HG03354 (cell line): Measurements from ENCODE around the gene MCM8.

Experiments used
- ATAC-seq: cut with Tn5 transposase; IDR thresholded peaks from one replicate; pipeline ENCODE4 v1.9.1; 2021; ENCODE audit warnings: mild to moderate bottlenecking; ENCODE audit not compliant: unreplicated experiment, poor library complexity, severe bottlenecking

The MCM8 gene

GRCh38 chr20:5938456-5939029 lies 11.9 kb upstream of the MCM8 start:
- no peak for ATAC-seq

GRCh38 chr20:5945963-5946362 lies 4.5 kb upstream of the MCM8 start:
- ATAC-seq, result no peak

DNA sequence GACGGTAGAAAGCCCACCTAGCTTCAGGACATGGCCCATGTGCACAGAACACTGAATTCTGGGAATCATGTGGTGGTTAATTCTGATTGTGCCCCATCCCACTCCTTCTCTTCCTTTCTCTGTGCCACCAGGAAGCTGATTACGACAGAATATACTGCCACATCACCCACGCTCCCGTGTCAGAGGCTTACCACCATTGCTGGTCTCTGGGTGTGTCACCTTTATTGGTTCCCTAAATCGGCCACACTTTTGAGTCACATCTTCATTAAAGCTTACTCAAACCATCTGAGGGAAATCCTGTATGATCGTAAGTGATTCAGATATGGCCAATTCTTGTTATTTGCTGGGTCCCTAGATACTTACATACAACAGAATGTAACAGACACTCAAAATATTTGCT lies 3.2 kb upstream of the MCM8 start:
- no peak for ATAC-seq

DNA sequence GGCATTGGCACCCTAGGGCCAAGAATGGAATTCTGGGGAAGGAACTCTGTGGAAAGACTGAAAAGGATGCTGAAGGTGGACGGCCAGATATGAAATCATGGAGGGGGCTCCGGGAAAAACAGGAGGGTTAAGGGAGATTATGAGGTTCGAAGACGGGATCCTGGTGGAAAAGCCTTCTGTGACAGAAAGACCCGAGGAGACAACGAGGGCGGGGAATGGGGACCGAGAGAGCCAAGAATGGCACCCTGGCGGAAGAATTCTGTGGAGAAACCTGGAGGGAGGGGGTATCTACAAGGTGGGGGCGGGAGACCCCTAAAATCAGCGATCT lies 545 bp upstream of the MCM8 start:
- ATAC-seq, result no peak

GRCh38 chr20:5967469-5967868 lies 17.0 kb downstream of the MCM8 start:
- no peak for ATAC-seq

- ATAC-seq, result no peak
These were observed 18.0 kb downstream of the MCM8 start for GRCh38 chr20:5968462-5968861.

DNA sequence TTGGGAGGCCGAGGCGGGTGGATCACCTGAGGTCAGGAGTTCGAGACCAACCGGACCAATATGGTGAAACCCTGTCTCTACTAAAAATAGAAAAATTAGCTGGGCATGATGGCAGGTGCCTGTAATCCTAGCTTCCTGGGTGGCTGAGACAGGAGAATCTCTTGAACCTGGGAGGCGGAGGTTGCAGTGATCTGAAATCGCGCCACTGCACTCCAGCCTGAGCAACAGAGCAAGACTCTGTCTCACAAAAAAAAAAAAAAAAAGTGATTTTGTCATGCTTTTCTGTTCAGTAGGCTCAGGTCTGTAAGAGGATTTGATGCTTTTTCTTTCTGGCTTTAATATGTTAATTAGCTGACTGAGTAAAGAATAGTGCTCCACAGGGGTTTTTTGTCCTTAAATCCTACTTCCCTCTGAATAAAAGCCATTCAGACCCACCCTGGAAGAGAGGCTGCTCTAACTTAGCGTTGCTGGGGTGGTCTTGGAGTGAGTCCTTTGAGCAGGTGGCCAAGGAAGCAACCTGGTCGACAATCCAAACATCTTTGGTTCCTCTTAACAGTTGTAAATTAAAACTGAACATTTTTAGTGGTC lies 19.0 kb downstream of the MCM8 start:
- ATAC-seq, result no peak

DNA sequence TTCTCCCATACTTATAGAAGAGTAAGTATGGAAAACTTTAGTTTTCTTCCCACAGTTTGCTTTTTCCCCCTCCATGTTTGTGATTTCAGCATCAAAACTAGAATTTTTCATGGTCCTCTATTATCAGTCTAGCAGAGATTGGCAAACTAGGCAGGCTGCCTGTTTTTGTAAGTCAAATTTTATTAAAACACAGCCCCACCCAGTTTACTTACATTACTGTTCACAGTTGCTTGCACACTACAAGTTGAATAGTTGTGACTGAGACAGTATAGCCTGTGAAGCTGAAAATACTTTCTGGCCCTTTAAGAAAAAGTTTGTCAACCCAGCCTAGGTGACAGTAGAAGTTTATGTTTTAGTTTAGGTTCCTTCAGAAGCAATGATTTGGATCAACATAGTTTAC lies 19.5 kb downstream of the MCM8 start:
- ATAC-seq, result no peak

GRCh38 chr20:5970381-5970780 lies 19.9 kb downstream of the MCM8 start:
- ATAC-seq, result no peak

- ATAC-seq, result no peak
These were observed 20.8 kb downstream of the MCM8 start for GRCh38 chr20:5971203-5971602.

GRCh38 chr20:5973172-5973571 lies 22.7 kb downstream of the MCM8 start:
- ATAC-seq, result no peak

DNA sequence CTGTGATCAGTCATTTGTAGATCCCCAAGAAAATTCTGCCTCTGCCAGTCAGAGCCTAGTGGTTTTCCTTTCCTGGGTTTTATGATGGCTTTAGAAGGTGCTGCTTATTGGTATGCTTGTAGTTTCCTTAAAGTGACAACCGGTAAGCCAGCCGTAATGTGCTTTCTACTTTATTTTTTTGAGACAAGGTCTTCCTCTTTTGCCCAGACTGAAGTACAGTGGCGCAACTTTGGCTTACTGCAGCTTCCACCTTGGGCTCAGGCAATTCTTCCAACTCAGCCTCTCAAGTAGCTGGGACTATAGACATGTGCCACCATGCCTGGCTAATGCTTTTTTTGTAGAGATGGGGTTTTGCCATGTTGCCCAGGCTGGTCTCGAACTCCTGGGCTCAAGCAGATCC lies 23.5 kb downstream of the MCM8 start:
- no peak for ATAC-seq

- ATAC-seq, result no peak
These were observed 24.1 kb downstream of the MCM8 start for GRCh38 chr20:5974531-5974930.

GRCh38 chr20:5975778-5976177 lies 25.3 kb downstream of the MCM8 start:
- no peak for ATAC-seq

- ATAC-seq, result no peak
These were observed 26.8 kb downstream of the MCM8 start for GRCh38 chr20:5977223-5977622.

DNA sequence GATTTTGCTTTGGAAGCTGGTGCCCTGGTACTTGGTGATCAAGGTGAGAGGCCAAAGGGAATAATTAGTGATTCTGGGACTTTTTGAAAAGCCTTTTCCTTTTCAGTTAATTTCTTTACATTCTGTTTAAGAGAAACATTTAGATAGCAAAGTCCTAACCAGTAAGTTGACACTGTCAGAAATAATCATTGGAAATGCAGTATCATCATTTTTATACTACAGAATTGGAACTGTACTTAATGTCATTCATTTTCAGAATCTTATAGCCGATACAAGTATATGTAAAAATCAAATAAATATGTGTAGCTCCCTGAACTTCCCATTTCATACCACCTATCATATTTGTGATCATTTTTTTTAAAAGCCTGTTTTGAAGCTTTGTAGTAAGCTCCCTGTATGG lies 27.5 kb downstream of the MCM8 start:
- ATAC-seq, result no peak

GRCh38 chr20:5979801-5980200 lies 29.3 kb downstream of the MCM8 start:
- ATAC-seq, result no peak

GRCh38 chr20:5980720-5981538 lies 30.5 kb downstream of the MCM8 start:
- ATAC-seq, result no peak

GRCh38 chr20:5987383-5987782 lies 36.9 kb downstream of the MCM8 start:
- no peak for ATAC-seq

- no peak for ATAC-seq
These were observed 39.1 kb downstream of the MCM8 start for GRCh38 chr20:5989539-5989938.

- ATAC-seq, result no peak
These were observed 40.5 kb downstream of the MCM8 start for GRCh38 chr20:5990946-5991345.
